Measurements from ENCODE around the gene ZNF76.

The ZNF76 gene

DNA sequence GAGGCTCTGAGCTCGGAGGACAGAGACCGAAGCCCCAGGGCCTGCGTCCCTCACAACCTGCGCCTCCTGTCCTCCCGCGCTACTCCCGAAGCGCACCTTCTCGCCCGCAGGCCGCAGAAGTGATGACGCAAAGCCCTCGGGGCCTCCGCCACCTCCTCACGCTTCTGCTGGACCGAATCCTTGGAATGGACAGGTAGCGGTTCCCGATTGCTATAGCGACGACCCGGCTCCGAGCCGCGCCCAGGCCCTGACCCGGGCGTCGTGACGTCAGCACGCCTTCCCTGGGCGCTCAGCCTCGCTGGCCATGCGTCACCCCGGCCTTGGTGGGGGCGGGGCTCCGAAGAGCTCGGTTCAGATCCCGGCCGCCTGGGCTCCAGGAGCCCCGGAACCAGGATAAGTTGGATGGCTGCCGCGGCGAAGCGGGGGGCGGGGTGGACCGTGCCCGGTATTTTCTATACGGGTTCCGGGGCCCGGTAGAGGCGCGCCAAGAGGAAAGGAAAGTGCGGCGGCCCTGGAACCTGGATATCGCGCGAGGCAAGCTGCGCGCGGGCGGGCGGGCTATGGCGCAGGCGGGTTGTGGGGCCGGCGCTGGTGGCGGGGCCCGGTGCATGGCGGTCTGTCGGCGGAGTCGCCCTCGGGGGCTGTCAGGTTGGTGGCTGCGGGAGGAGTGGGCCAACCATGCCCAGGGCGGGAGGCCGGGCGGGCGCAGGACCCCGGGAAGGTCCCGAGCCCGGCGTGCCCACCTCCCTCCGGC, at the start of gene ZNF76:
TSS of gene ZNF76 (plus strand) at position 542 of the 754 bp plus-strand sequence. CDS start 21,417 bp downstream, outside the sequence.
- Histone ChIP-seq H3K4me2 (ENCODE audit: low read length) (peak within 1 kb of the TSS; percentile 96), H3K36me3 (replicated peaks; ENCODE audit: low read depth, low read length) (no peaks in the 10 kb centered on the region), H3K9me3 (ENCODE audit: insufficient read depth, low read length) (no peaks in the 10 kb centered on the region), H3K79me2 (ENCODE audit: low read length) (peaks cover 10% of the 10 kb centered on the region), H3K4me3 (ENCODE audit: low read length) (peak within 1 kb of the TSS; percentile 89), H3K4me1 (ENCODE audit: low read length) (peaks cover 19% of the 10 kb centered on the region), H2AFZ (ENCODE audit: low read depth, low read length) (peak within 1 kb of the TSS; percentile 83), H3K9ac (ENCODE audit: low read length) (peak within 1 kb of the TSS; percentile 92), H3K27me3 (ENCODE audit: low read depth, low read length) (no peaks in the 10 kb centered on the region), H4K20me1 (ENCODE audit: insufficient read depth, low read length) (no peaks in the 10 kb centered on the region), H3K27ac (ENCODE audit: low read length) (peak within 1 kb of the TSS; percentile 66)
- TF ChIP-seq EZH2phosphoT487 (IDR thresholded peaks at IDR 0.05; ENCODE audit: low read depth) = no peak
- TF ChIP-seq, protein P1, sequence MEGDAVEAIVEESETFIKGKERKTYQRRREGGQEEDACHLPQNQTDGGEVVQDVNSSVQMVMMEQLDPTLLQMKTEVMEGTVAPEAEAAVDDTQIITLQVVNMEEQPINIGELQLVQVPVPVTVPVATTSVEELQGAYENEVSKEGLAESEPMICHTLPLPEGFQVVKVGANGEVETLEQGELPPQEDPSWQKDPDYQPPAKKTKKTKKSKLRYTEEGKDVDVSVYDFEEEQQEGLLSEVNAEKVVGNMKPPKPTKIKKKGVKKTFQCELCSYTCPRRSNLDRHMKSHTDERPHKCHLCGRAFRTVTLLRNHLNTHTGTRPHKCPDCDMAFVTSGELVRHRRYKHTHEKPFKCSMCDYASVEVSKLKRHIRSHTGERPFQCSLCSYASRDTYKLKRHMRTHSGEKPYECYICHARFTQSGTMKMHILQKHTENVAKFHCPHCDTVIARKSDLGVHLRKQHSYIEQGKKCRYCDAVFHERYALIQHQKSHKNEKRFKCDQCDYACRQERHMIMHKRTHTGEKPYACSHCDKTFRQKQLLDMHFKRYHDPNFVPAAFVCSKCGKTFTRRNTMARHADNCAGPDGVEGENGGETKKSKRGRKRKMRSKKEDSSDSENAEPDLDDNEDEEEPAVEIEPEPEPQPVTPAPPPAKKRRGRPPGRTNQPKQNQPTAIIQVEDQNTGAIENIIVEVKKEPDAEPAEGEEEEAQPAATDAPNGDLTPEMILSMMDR (IDR thresholded peaks at IDR 0.05; ENCODE audit: low read depth, low read length) = no peak

DNA sequence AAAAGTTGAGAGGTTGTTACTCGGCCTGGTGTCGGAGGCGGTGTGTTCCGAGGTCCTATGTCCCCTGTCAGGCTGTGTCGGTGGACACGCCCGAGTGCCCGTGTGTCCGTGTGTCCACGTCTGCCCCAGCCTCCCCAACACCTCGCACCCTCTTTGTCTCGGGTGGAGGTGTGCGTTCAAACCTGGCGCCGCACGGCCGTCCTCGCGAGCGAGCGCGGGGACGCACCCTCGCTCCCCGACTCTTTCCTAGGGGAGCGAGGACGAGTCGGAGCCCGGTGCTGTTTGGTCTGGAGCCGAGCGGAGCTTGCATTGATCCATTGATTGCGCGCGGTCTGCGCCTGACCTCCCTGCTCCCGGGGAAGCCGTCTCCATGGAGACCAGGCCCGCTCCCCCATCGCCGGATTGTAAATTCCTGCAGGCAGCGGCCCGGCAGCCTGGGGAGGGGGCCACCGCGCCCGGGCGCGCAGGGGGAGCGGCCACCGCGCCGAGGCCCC, 46.2 kb upstream of the ZNF76 start:
- H3K4me3 ChIP-seq (ENCODE audit: low read length) = no peak overlapping the region

DNA sequence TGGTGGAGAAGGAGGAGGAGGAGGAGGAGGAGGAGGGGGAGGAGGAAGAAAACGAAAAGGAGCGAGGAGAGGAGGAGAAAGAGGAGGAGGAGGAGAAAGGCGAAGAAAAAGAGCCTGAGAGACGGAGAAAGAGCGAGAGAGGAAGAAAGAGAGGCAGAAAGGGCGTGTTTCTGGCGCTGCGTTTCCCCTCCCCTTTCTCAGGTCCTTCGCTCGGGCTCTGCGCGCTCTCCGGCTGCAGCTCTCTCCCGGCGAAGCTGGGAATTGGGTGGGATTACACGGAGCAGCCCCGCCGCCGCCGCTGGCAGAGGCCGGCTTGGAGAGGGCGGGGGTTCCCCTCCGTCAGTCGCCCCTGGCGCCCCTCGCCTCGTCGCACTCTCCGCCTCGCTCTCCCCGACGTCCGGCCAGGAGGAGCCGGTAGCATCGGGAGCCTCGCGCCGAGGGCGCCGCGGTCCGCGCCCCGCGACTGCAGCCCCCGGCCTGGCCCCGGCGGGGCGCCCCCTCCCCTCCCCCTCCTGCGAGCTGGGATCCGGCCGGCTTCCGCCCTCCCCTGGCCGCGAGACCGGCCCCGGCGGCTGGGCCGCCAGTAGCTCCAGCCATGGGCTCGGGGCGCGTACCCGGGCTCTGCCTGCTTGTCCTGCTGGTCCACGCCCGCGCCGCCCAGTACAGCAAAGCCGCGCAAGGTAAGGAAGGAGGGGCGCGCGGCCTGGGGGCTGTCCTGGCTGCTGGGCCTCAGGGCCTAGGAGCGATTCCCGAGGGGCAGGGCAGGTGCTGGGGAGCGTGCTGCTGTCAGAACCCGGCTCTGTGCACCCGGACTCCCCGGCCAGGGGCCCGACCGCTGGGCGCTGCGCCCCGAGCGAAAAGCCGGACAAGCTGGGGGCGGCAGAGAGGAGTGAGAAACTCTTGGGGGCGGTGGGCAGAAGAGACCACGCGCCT, 45.4 kb upstream of the ZNF76 start, which contains the start of gene SCUBE3:
TSS of gene SCUBE3 (plus strand) at position 133 of the 933 bp plus-strand sequence. CDS start at position 596, 463 bp downstream.
- Histone ChIP-seq H3K27me3 (ENCODE audit: low read depth, low read length) (no peaks in the 10 kb centered on the region), H3K4me3 (ENCODE audit: low read length) (no peak within 1 kb of the TSS), H3K79me2 (ENCODE audit: low read length) (no peaks in the 10 kb centered on the region), H4K20me1 (ENCODE audit: insufficient read depth, low read length) (no peaks in the 10 kb centered on the region), H2AFZ (ENCODE audit: low read depth, low read length) (no peak within 1 kb of the TSS), H3K4me1 (ENCODE audit: low read length) (no peaks in the 10 kb centered on the region), H3K9ac (ENCODE audit: low read length) (no peak within 1 kb of the TSS), H3K27ac (ENCODE audit: low read length) (no peak within 1 kb of the TSS), H3K4me2 (ENCODE audit: low read length) (no peak within 1 kb of the TSS), H3K9me3 (ENCODE audit: insufficient read depth, low read length) (no peaks in the 10 kb centered on the region), H3K36me3 (replicated peaks; ENCODE audit: low read depth, low read length) (no peaks in the 10 kb centered on the region)
- TF ChIP-seq, protein P1 (IDR thresholded peaks at IDR 0.05; ENCODE audit: low read depth, low read length) = no peak
- TF ChIP-seq EZH2phosphoT487 (IDR thresholded peaks at IDR 0.05; ENCODE audit: low read depth) = no peak

More for the DNA sequence above, 46.2 kb upstream of the ZNF76 start:
- Histone ChIP-seq H3K79me2 (ENCODE audit: low read length) (no peaks in the 10 kb centered on the region), H3K9ac (ENCODE audit: low read length) (no peak overlapping the region), H3K4me1 (ENCODE audit: low read length) (no peaks in the 10 kb centered on the region), H2AFZ (ENCODE audit: low read depth, low read length) (no peak overlapping the region), H3K27ac (ENCODE audit: low read length) (no peak overlapping the region), H3K27me3 (ENCODE audit: low read depth, low read length) (no peaks in the 10 kb centered on the region), H3K36me3 (replicated peaks; ENCODE audit: low read depth, low read length) (no peaks in the 10 kb centered on the region), H4K20me1 (ENCODE audit: insufficient read depth, low read length) (no peaks in the 10 kb centered on the region), H3K4me2 (ENCODE audit: low read length) (no peak overlapping the region), H3K9me3 (ENCODE audit: insufficient read depth, low read length) (no peaks in the 10 kb centered on the region)
- TF ChIP-seq, protein P1 (IDR thresholded peaks at IDR 0.05; ENCODE audit: low read depth, low read length) = no peak
- TF ChIP-seq EZH2phosphoT487 (IDR thresholded peaks at IDR 0.05; ENCODE audit: low read depth) = no peak

Data from OCI-LY3 (cell line).